ENCODE results near the gene FASTK.

- no peak for TF ChIP-seq CTCF (IDR thresholded peaks at IDR 0.05; ENCODE audit: extremely low read depth in 1 of 2, insufficient read depth in 1 of 2, low read depth in 1 of 2, low read length in 2 of 2)
- TF ChIP-seq MYC (IDR thresholded peaks at IDR 0.05; ENCODE audit: low read depth, low read length), result no peak
- no peak for TF ChIP-seq POLR2AphosphoS5 (IDR thresholded peaks at IDR 0.05; ENCODE audit: insufficient read depth, low read depth, low read length)
- TF ChIP-seq POLR2A (IDR thresholded peaks at IDR 0.05; ENCODE audit: low read depth, low read length), result no peak
These were observed 47.5 kb upstream of the FASTK start for GRCh38 chr7:151128144-151128543.
